Superior temporal gyrus (tissue), 1 donor: ENCODE data around the gene ATOH1.

Source experiments
- DNase-seq: peaks from one replicate; pipeline ENCODE4 v3.0.0-alpha.2; 2016; ENCODE audit errors: extremely low spot score

The ATOH1 gene, protein sequence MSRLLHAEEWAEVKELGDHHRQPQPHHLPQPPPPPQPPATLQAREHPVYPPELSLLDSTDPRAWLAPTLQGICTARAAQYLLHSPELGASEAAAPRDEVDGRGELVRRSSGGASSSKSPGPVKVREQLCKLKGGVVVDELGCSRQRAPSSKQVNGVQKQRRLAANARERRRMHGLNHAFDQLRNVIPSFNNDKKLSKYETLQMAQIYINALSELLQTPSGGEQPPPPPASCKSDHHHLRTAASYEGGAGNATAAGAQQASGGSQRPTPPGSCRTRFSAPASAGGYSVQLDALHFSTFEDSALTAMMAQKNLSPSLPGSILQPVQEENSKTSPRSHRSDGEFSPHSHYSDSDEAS

DNA sequence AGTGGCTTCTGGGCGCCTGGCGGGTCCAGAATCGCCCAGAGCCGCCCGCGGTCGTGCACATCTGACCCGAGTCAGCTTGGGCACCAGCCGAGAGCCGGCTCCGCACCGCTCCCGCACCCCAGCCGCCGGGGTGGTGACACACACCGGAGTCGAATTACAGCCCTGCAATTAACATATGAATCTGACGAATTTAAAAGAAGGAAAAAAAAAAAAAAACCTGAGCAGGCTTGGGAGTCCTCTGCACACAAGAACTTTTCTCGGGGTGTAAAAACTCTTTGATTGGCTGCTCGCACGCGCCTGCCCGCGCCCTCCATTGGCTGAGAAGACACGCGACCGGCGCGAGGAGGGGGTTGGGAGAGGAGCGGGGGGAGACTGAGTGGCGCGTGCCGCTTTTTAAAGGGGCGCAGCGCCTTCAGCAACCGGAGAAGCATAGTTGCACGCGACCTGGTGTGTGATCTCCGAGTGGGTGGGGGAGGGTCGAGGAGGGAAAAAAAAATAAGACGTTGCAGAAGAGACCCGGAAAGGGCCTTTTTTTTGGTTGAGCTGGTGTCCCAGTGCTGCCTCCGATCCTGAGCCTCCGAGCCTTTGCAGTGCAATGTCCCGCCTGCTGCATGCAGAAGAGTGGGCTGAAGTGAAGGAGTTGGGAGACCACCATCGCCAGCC is at the start of gene ATOH1:
ATOH1 (plus strand) TSS at position 422 of the 663 bp plus-strand sequence; CDS start at position 596, 174 bp downstream.
- no peak for DNase-seq

DNA sequence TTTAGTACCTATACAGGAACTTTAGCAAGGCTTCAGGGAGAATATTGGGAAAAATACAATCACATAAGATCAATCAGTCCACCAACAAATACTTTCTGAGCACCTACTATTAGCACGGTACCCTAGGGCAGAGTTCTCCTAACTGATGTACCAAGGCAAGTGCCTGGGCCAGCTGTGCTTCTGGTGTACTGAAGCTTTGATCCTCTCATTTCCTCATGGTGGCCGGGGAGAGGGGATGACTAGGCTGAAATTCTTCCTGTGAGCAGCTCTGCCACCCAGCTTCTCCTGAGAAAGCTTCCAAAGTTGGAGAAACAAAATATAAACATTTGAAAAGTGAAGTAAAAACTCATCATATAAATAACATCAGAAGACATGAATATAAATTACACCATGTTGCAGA is 49.3 kb upstream of the ATOH1 start:
- DNase-seq: no peak

DNA sequence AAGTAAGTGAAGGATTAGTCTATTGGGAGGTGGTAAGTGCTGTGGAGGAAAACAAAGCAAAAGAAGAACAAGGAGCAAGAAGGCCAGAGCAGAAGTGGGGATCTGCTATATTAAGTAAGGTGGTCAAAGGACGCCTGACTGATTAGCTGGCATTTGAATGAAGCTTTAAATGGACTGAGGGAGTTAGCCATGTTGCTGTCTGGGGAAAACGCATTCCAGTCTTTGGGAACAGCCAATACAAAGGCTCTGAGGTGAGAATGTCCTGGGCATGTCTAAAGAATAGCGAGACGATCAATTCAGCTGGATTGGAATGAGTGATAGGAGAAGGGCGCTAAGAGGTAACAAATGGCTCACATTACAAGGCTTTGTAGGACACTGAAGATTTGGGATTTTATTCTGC is 48.5 kb upstream of the ATOH1 start:
- no peak for DNase-seq

DNA sequence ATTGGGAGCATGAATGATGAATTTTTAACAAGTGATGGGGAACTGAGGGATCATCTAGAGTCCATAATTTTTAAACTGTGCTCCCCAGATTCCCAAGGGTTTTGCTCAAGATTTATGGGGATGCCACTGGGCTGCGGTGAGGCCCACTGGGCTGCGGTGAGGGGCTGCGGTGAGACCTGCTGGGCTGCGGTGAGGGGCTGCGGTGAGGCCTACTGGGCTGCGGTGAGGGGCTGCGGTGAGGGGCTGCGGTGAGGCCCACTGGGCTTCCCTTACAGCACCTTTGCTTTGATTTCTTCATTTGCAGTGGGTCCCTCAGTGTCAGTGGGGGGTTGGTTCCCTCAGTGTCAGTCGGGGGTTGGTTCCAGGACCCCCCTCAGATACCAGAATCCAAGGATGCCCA is 47.4 kb upstream of the ATOH1 start:
- no peak for DNase-seq

DNA sequence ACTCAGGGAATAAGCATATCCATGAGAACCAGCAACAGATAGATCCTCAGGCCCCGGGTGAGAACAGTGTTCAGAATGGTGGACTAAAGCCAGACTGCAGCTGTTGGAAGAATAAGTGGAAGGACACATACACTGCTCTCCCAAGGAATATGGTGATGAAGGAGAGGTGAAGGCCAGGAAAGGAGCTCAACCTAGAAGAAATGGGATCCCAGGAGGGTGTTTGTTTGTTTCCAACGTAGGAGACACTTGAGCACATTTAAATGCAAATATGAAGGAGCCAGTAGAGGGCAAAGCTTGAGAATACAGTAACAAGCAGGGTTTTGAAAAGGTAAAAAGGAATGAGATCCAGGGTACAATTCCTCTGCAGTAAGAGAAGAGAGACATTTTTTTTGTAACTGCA is 42.4 kb upstream of the ATOH1 start:
- DNase-seq: no peak

DNA sequence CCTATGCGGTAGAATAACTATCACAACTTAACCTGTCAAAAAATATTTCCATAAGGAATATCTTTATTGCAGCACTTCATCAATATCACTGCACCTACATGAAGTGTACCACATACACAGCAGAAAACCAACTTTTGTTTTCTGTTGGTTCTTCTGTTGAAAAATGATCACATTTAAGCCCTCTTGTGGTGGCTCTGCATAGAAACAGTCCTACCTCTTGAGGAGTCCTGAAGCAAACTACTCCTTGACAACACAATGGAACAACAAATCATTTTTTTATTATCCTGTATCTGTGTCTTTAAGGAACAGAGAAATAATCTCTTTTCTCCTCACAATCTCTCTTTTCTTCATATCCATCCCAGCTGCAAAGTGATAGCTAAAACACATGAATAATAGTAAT is 39.8 kb upstream of the ATOH1 start:
- DNase-seq: peak; percentile 40

DNA sequence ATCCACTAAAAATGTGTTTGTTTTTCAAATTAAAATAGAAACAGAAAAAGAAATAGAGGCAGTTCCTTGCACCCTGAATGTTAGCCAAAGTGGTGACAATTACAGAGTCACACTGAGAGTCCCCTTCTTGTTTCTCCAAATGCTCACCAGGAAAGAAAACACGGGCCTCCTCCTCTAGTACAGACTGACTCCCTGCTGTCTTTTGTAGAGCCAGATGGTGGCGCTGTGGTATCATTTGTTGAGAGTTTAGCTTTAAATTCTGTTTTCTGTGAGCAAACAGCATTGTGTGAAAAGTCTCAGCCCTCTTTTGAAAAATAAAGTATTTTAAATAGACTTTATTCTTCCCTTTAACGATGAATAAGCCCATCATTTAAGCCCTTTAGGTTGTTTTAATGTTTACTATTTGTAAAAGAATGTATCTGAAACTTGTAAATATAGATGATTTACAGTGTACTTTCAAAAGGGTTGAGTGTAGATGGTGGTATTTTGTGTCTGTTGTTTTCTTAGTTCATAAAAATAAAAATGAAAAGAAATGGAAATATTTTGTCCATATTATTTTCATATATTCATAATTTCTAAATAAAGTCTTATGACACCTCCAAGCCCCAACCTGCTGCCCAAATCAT is 36.9 kb upstream of the ATOH1 start:
- DNase-seq: peak; percentile 90

DNA sequence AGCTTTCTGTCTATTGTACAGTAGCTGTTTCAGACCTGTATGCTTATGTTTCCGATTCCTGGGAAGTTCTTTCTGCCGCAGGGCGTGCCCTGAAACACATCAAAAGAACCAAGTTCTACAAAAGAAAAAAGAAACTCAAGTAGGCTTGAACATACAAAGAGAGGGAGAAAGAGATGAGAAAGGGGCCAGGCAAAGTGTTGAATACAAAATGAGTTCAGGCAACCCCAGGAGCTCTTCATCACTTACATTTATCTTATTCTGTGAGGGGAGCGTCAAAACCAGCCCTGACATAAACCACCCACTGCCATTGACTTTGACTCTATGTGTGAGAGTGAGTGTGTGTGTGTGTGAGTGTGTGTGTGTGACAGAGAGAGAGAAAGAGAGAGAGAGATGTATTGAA is 26.5 kb upstream of the ATOH1 start:
- no peak for DNase-seq

DNA sequence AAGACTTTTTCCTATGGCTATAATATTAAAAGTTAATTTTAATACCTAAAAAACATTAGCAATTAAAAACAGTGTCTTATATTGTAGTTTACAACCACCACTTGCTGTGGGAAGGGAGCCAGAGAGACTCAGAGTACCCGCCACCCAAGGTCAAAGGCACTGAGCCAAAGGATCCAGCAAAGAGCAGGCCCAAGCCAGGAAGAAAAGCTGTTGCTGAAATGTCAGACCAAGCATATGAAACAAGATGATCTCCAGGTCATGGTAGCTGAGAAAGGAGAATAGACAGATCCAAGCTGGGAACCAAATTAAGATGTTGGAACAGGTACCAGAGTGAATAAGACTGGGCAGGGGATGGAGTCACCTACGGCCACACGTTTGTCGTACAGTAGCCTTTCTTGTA is 18.8 kb upstream of the ATOH1 start:
- DNase-seq: no peak

DNA sequence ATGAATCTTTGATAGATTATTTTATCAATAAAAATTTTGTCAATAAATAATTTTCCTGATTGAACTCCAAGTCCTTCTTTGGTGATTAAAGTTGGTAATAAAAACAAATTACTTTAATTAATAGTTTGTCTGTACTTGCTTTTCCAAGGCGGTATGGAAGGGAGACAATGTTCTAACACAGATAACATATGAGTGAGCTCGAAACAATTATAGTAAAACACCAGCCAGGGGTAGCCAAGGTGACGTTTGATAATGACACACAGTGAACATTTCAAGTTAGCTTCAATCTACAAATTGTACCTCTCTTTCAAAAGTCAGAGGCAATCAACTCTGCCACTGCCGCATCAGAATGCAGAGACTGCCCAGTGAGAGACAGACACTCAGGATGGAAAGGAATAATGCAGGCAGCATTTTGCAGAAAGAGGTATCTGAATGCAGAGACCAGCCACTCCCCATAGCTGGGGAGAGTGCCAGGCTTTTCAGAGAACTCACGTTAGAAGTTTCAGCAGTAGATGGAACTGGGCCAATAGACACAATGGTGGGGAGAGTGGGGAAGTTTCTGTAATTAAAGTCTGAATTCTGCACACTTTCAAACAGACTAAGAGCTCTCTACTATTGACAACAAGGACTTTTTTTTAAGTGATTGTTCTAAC is 18.1 kb upstream of the ATOH1 start:
- DNase-seq: no peak

DNA sequence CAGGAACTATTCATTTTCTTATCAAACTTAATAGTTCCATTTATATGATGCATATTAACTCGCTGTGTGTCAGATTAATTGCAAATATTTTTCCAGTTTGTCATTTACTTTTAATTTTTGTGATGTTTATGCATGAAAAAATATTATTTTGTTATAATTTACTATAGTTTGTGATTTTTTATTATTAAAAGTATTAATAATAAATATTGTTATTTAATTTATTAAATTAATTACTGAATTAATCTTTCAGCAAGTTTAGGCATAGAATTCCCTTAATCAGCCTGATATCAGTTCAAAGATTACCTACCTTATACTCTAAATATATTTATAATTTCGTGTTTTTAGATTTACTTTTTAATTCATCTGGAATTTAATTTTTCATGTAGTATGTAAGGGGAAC is 15.5 kb upstream of the ATOH1 start:
- no peak for DNase-seq

DNA sequence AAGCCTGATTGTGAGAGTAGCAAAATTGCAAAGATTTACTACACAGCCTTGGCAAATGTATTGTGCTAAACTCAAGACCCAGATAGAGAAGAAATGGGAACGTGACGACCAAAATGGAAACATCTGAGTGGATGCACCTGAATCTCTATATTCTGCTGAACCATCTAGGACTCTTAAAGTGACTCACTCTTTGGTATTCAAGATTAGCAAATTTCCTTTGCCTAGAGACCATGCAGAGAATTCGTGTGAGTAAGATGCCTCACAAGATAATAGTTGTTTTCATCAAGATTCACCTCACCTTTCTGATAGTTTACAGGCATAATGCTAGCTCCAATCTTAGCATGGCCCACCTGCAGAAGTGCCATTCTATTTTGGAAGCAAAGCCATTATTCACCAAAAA is 14.4 kb upstream of the ATOH1 start:
- DNase-seq: no peak

DNA sequence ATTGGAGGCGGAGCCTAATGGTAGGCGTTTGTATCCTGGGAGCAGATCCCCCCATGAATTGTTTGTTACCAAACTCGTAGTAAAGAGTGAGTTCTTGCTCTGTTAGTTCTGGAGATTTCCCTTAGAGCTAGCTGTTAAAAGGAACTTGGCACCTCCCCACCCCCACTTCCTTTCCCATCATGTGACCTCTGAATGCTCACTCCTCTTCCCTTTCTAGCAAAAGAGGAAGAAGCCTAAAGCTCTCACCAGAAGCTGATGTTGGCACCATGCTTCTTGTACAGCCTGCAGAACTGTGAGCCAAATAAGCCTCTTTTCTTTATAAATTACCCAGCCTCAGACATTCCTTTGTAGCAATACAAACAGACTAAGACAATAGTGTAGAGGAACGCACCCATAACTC is 13.8 kb upstream of the ATOH1 start:
- DNase-seq: no peak

DNA sequence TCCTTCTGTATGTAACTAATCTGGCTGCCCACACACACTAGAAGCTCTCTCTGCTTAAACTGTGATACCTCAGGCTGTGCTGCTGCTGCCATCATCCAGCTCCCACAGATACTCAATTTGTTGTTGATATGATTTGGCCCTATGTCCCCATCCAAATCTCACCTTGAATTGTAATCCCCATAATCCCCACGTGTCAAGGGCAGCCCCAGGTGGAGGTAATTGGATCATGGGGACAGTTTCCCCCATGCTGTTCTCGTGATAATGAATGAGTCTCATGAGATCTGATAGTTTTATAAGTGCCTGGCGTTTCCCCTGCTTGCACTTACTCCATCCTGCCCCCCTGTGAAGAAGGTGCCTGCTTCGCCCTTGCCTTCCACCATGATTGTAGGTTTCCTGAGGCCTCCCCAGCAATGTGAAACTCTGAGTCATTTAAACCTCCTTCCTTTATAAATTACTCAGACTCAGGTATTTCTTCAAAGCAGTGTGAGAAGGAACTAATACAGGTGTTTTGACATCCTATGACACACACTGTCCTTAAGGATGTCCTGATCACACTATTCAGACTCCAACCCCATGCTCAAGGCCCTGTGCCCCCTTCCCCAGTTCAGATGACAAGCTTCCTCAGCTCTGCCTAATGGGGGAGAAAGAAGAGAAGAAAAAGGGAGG is 2.9 kb upstream of the ATOH1 start:
- no peak for DNase-seq

DNA sequence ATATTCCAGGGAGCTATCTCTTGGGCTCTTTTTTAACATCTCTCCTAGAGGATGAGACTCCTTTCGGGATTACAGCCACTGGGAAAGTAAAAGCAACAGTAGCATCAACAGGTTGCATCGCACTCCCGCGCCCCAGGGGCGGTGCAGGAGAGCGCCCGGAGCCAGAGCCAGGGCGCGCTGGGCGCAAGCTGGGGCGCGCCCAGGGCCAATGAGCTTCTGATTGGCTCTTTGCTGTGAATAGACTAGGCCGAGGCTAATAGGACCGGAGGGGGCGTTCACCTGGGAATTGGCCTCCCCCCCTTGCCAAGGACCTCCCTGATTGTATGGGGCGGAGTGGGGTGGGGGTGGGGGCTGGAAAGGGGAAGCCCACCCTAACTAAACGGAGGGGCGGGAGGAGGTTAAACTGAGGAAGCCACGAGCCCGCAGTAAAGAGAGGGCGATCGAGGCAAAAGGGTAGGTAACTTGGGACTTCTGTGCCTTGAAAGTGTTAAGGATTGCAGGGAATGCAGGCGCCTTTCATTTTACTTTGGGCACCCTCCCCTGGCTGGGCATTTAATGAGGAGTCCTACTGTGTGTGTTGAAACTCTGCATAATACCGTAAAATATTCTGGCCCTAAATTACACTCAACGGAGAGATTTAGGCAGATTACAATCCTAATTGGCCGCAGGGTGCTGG is 1.1 kb upstream of the ATOH1 start:
- no peak for DNase-seq

DNA sequence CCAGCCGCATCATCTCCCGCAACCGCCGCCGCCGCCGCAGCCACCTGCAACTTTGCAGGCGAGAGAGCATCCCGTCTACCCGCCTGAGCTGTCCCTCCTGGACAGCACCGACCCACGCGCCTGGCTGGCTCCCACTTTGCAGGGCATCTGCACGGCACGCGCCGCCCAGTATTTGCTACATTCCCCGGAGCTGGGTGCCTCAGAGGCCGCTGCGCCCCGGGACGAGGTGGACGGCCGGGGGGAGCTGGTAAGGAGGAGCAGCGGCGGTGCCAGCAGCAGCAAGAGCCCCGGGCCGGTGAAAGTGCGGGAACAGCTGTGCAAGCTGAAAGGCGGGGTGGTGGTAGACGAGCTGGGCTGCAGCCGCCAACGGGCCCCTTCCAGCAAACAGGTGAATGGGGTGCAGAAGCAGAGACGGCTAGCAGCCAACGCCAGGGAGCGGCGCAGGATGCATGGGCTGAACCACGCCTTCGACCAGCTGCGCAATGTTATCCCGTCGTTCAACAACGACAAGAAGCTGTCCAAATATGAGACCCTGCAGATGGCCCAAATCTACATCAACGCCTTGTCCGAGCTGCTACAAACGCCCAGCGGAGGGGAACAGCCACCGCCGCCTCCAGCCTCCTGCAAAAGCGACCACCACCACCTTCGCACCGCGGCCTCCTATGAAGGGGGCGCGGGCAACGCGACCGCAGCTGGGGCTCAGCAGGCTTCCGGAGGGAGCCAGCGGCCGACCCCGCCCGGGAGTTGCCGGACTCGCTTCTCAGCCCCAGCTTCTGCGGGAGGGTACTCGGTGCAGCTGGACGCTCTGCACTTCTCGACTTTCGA is 654 bp downstream of the ATOH1 start:
- DNase-seq: no peak

DNA sequence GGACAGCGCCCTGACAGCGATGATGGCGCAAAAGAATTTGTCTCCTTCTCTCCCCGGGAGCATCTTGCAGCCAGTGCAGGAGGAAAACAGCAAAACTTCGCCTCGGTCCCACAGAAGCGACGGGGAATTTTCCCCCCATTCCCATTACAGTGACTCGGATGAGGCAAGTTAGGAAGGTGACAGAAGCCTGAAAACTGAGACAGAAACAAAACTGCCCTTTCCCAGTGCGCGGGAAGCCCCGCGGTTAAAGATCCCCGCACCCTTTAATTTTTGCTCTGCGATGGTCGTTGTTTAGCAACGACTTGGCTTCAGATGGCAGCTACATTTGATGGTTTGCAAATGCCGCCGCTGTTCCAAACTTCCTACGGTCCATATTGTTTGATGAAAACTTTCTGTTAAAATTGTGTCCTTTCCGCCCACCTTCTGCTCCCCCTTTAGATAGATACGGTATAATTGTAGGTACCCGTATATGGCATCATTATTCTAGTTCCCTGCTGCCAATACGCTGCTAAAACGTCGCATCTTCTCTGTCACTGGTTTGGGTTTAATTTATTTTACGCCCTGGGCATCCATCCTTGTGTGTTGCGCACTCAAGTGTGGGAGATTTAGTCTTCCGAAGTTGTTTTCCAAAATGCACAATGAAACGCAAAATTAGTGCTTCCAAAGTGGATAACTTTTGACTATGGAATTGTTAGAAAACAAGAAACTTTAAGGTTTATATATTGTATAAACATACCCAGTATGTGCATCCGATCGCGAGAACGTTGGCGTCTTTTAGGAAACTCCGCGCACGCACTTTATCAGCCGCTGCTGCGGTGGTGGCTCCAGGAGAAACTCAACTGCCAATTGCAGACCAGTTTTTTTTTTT is 1.5 kb downstream of the ATOH1 start:
- no peak for DNase-seq

DNA sequence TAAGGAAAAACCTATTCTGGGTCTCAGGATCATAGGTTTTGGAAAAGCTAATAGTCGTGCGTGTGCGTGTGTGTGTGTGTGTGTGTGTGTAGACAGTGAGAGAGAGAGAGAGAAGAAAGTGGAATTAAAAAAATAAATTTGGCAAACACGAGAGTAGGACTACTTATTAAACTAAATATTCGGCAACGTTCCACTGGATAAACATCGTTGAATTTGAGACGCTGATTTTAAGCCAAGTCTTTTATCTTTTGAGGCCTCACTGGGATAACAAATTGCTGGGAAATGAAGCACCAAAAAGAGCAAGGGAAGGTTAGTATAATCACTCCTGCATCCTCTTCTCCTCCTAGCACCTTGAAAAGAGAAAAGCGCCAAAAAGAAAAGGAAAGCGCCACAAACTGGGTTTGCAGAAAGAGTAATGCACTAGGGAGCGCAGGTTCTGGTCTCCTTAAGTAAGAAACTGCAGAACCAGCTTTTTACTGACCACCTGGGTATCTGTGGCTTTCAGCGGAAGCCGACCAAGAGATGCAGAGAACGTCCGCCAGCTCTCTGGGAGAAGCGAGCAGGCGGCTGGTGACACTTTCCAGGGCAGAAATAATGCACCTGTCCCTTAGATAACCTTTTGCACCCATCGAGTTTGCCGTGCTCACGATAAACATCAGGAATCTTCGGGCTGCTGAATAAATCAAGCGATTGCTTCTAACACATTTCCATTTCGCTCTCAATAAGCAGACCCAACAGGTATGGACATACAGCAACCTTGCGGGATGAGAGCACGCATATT is 3.4 kb downstream of the ATOH1 start:
- DNase-seq: no peak
